GM12878 (cell line): ENCODE results near the gene AQP11.

Source experiments
- CEBPB ChIP-seq, 2 experiments: fragments of 150-350 bp in 1 of 2; IDR thresholded peaks; 2 replicates each; pipeline ENCODE4 v1.6.1; 2012 to 2014; ENCODE audit warnings: low read depth in 2 of 2, low read length in 2 of 2, borderline replicate concordance in 1 of 2, inconsistent platforms in 1 of 2
- CHD4 ChIP-seq: fragments of 200-600 bp; sonication (generic); IDR thresholded peaks from 2 replicates; pipeline ENCODE4 v1.6.1; 2016; ENCODE audit warnings: mild to moderate bottlenecking
- CTCF ChIP-seq, 3 experiments: IDR thresholded peaks in 2 of 3; conservative IDR thresholded peaks in 1 of 3; 2 replicates each; pipeline ENCODE4 v1.5.1; 2011; ENCODE audit warnings: low read depth in 3 of 3, low read length in 3 of 3, mild to moderate bottlenecking in 3 of 3, control low read depth in 2 of 3, moderate library complexity in 2 of 3, inconsistent platforms in 1 of 3, mixed read lengths in 1 of 3; ENCODE audit not compliant: control insufficient read depth in 2 of 3, insufficient read depth in 1 of 3; ENCODE audit errors: extremely low read depth in 1 of 3
- EGR1 ChIP-seq, 2 experiments: IDR thresholded peaks; 1 replicate in 1 of 2; 2 replicates in 1 of 2; pipeline ENCODE4 v1.6.1; 2011 to 2012; ENCODE audit warnings: low read depth in 2 of 2, low read length in 2 of 2, borderline replicate concordance in 1 of 2, mild to moderate bottlenecking in 1 of 2, moderate library complexity in 1 of 2
- EP300 ChIP-seq, 2 experiments: fragments of 150-350 bp in 1 of 2; IDR thresholded peaks; 2 replicates each; pipeline ENCODE4 v1.6.1; 2011 to 2012; ENCODE audit warnings: low read depth in 2 of 2, low read length in 2 of 2, borderline replicate concordance in 1 of 2, improper control_type of control experiment in 1 of 2, inconsistent platforms in 1 of 2; ENCODE audit not compliant: control insufficient read depth in 1 of 2
- HCFC1 ChIP-seq: fragments of 150-350 bp; IDR thresholded peaks from 2 replicates; pipeline ENCODE4 v1.6.1; 2014; ENCODE audit warnings: low read length
- IKZF1 ChIP-seq: fragments of 450-650 bp; conservative IDR thresholded peaks from 2 replicates; pipeline ENCODE4 v1.6.1; 2017; ENCODE audit warnings: antibody characterized with exemption, mild to moderate bottlenecking
- NR2C2 ChIP-seq: IDR thresholded peaks from 2 replicates; pipeline ENCODE4 v1.6.1; 2011; ENCODE audit warnings: borderline replicate concordance, low read depth; ENCODE audit not compliant: control insufficient read depth, insufficient read length
- PBX3 ChIP-seq: IDR thresholded peaks from 2 replicates; pipeline ENCODE4 v1.6.1; 2011; ENCODE audit warnings: mild to moderate bottlenecking, low read depth, low read length, moderate library complexity; ENCODE audit not compliant: insufficient replicate concordance
- POLR2A ChIP-seq: IDR thresholded peaks from 2 replicates; pipeline ENCODE4 v1.6.1; 2011; ENCODE audit warnings: low read depth, mild to moderate bottlenecking, low read length
- RBBP5 ChIP-seq: fragments of 200-600 bp; sonication (generic); conservative IDR thresholded peaks from 2 replicates; pipeline ENCODE4 v1.6.1; 2016
- TBL1XR1 ChIP-seq: IDR thresholded peaks from 2 replicates; pipeline ENCODE4 v1.6.1; 2012; ENCODE audit warnings: low read depth, low read length, improper control_type of control experiment
- USF2 ChIP-seq: IDR thresholded peaks from 2 replicates; pipeline ENCODE4 v1.6.1; 2011; ENCODE audit warnings: low read depth, low read length, improper control_type of control experiment, borderline replicate concordance

- TF ChIP-seq EP300 (IDR thresholded peaks at IDR 0.05; ENCODE audit: borderline replicate concordance in 1 of 2, control insufficient read depth in 1 of 2, low read depth in 2 of 2, low read length in 2 of 2) = no peak
- no peak for TF ChIP-seq CTCF (IDR thresholded peaks at IDR 0.05 in 2 of 3, conservative IDR thresholded peaks at IDR 0.05 in 1 of 3; ENCODE audit: control insufficient read depth in 2 of 3, extremely low read depth in 1 of 3, insufficient read depth in 1 of 3, low read depth in 3 of 3, low read length in 3 of 3)
- no peak for TF ChIP-seq CEBPB (IDR thresholded peaks at IDR 0.05; ENCODE audit: borderline replicate concordance in 1 of 2, low read depth in 2 of 2, low read length in 2 of 2)
- TF ChIP-seq IKZF1 = no peak
- no peak for TF ChIP-seq RBBP5
- TF ChIP-seq CHD4 = no peak
- no peak for TF ChIP-seq EGR1 (IDR thresholded peaks at IDR 0.05; ENCODE audit: borderline replicate concordance in 1 of 2, low read depth in 2 of 2, low read length in 2 of 2)
- no peak for TF ChIP-seq NR2C2
- no peak for TF ChIP-seq PBX3
- TF ChIP-seq TBL1XR1 = no peak
- TF ChIP-seq USF2 = no peak
- TF ChIP-seq HCFC1 = no peak
- no peak for TF ChIP-seq POLR2A
Observed at GRCh38 chr11:77558380-77558779, 31.4 kb upstream of the AQP11 start.
